Neural cell (in vitro differentiated cells): ENCODE data around the gene RHBDF2. TPM values are rescaled to one million over a fixed set of nuclear protein-coding genes. Genes with fewer than 3 reads are reported as not detected.

Source experiments
- H2AFZ ChIP-seq: fragments of 200-600, 300-800 bp; sonication (generic), shearing (Covaris generic); 2 replicates; pipeline ENCODE4 v1.6.0; 2014; ENCODE audit warnings: low read depth, mild to moderate bottlenecking, antibody characterized with exemption, low read length, moderate library complexity
- H3F3A ChIP-seq: fragments of 200-600 bp; shearing (Covaris generic); 2 replicates; pipeline ENCODE4 v1.6.1; 2016; ENCODE audit warnings: mild to moderate bottlenecking, moderate library complexity, mixed read lengths, antibody characterized with exemption, low read length; ENCODE audit not compliant: insufficient read depth, poor library complexity, severe bottlenecking
- H3K27ac ChIP-seq: fragments of 200-600, 300-800 bp; sonication (generic), shearing (Covaris generic); 2 replicates; pipeline ENCODE4 v1.5.1; 2014; ENCODE audit warnings: mild to moderate bottlenecking, low read length, moderate library complexity
- H3K27me3 ChIP-seq: fragments of 300-800, 200-600 bp; sonication (generic), shearing (Covaris generic); 2 replicates; pipeline ENCODE4 v1.6.0; 2014; ENCODE audit warnings: mild to moderate bottlenecking, low read depth, low read length, moderate library complexity; ENCODE audit not compliant: insufficient read depth
- H3K36me3 ChIP-seq: fragments of 300-800, 200-600 bp; sonication (generic), shearing (Covaris generic); 2 replicates; pipeline ENCODE4 v1.5.1; 2014; ENCODE audit warnings: mild to moderate bottlenecking, antibody characterized with exemption, low read length, moderate library complexity; ENCODE audit not compliant: insufficient read depth
- H3K4me2 ChIP-seq: fragments of 300-800, 200-600 bp; sonication (generic), shearing (Covaris generic); 2 replicates; pipeline ENCODE4 v1.6.0; 2014; ENCODE audit warnings: mild to moderate bottlenecking, low read length
- H3K4me3 ChIP-seq: fragments of 300-800, 200-600 bp; sonication (generic), shearing (Covaris generic); 2 replicates; pipeline ENCODE4 v1.5.1; 2014; ENCODE audit warnings: mild to moderate bottlenecking, low read length, moderate library complexity
- H3K79me2 ChIP-seq: fragments of 200-600 bp; shearing (Covaris generic); replicated peaks from 2 replicates; pipeline ENCODE4 v1.6.0; 2014; ENCODE audit warnings: mild to moderate bottlenecking, low read length, moderate library complexity; ENCODE audit not compliant: insufficient read depth
- H3K9ac ChIP-seq: fragments of 300-800, 200-600 bp; sonication (generic), shearing (Covaris generic); 2 replicates; pipeline ENCODE4 v1.6.1; 2016; ENCODE audit warnings: mild to moderate bottlenecking, low read length, mixed read lengths
- H3K9me2 ChIP-seq: fragments of 200-600 bp; shearing (Covaris generic); 2 replicates; pipeline ENCODE4 v1.6.1; 2016; ENCODE audit warnings: mild to moderate bottlenecking, low read length, mixed read lengths; ENCODE audit not compliant: insufficient read depth
- H3K9me3 ChIP-seq: fragments of 200-600, 300-800 bp; sonication (generic), shearing (Covaris generic); 2 replicates; pipeline ENCODE4 v1.6.1; 2016; ENCODE audit warnings: mild to moderate bottlenecking, mixed run types, low read length, moderate library complexity, mixed read lengths
- H4K20me1 ChIP-seq: fragments of 200-600 bp; shearing (Covaris generic); 2 replicates; pipeline ENCODE4 v1.6.1; 2016; ENCODE audit warnings: mild to moderate bottlenecking, mixed run types; ENCODE audit not compliant: insufficient read depth
- CTCF ChIP-seq: fragments of 450-650 bp; IDR thresholded peaks from 2 replicates; pipeline ENCODE4 v1.5.1; 2014; ENCODE audit warnings: antibody characterized with exemption, mild to moderate bottlenecking, moderate library complexity; ENCODE audit not compliant: poor library complexity, severe bottlenecking
- EP300 ChIP-seq: fragments of 450-650 bp; conservative IDR thresholded peaks from 2 replicates; pipeline ENCODE4 v1.6.1; 2014; ENCODE audit warnings: antibody characterized with exemption, mild to moderate bottlenecking, moderate library complexity; ENCODE audit not compliant: poor library complexity, severe bottlenecking
- EZH2 ChIP-seq: fragments of 200-600, 300-800 bp; shearing (Covaris generic), sonication (generic); IDR thresholded peaks from 2 replicates; pipeline ENCODE4 v1.6.1; 2014; ENCODE audit warnings: antibody characterized with exemption, low read length, borderline replicate concordance, mild to moderate bottlenecking; ENCODE audit not compliant: insufficient read depth, poor library complexity, severe bottlenecking
- MXI1 ChIP-seq: fragments of 450-650 bp; conservative IDR thresholded peaks from 2 replicates; pipeline ENCODE4 v1.6.1; 2014; ENCODE audit warnings: antibody characterized with exemption, mild to moderate bottlenecking; ENCODE audit not compliant: poor library complexity, severe bottlenecking
- POLR2AphosphoS5 ChIP-seq: IDR thresholded peaks from 2 replicates; pipeline ENCODE4 v1.6.1; 2012
- REST ChIP-seq: IDR thresholded peaks from 2 replicates; pipeline ENCODE4 v1.6.1; 2012; ENCODE audit warnings: borderline replicate concordance
- SMC3 ChIP-seq: fragments of 450-650 bp; conservative IDR thresholded peaks from 2 replicates; pipeline ENCODE4 v1.6.1; 2014; ENCODE audit warnings: antibody characterized with exemption, mild to moderate bottlenecking, moderate library complexity; ENCODE audit not compliant: poor library complexity
- TAF1 ChIP-seq: IDR thresholded peaks from 2 replicates; pipeline ENCODE4 v1.6.1; 2012; ENCODE audit warnings: low read depth
- polyA plus RNA-seq: library from polyadenylated mRNA; depleted of rRNA; stranded (reverse); fragments of >200 nt; gene quantifications from 2 replicates; pipeline ENCODE4 v1.2.3, GENCODE V29; 2014

The RHBDF2 gene
- polyA plus RNA-seq, 1 donor from 2014 or later: not detected

GRCh38 chr17:76537578-76538280 is 36.5 kb upstream of the RHBDF2 start, which contains the start of gene CYGB:
Gene CYGB, minus strand, starts transcription at chr17:76537709. Its CDS starts 167 bp downstream, at chr17:76537542.
- no peaks in the 10 kb centered on the region for H3K79me2 ChIP-seq
- H3F3A ChIP-seq: no peaks in the 10 kb centered on the region
- peak within 1 kb of the TSS; percentile 67 for H3K9ac ChIP-seq
- H3K9me2 ChIP-seq: no peaks in the 10 kb centered on the region
- H3K4me3 ChIP-seq: peak within 1 kb of the TSS; percentile 62
- no peak within 1 kb of the TSS for H3K27ac ChIP-seq
- H3K9me3 ChIP-seq: no peaks in the 10 kb centered on the region
- H3K27me3 ChIP-seq: peaks cover 34% of the 10 kb centered on the region
- no peaks in the 10 kb centered on the region for H4K20me1 ChIP-seq
- no peak within 1 kb of the TSS for H2AFZ ChIP-seq
- no peak for TF ChIP-seq CTCF
- no peak for TF ChIP-seq TAF1
- no peak for TF ChIP-seq SMC3
- no peak for TF ChIP-seq REST
- no peak for TF ChIP-seq MXI1
- no peak for TF ChIP-seq EZH2
- TF ChIP-seq EP300: no peak
- no peaks in the 10 kb centered on the region for H3K36me3 ChIP-seq
- no peak within 1 kb of the TSS for H3K4me2 ChIP-seq

DNA sequence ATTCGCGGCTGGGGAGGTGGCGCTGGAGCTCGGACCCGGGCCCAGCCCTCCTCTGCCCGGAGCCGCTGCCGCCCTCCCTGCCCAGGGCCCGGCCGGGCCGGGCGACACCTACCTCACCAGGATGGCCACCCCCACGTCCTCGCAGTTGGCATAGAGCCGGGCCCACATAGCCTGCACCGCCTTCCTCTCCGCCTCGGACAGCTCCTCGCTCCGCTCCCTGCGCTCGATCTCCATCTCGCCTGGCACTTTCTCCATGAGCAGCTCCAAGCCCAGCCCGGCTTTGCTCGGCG is 36.0 kb upstream of the RHBDF2 start:
- Histone ChIP-seq H3K79me2 (no peaks in the 10 kb centered on the region), H3K4me2 (no peak overlapping the region), H3K27ac (no peak overlapping the region), H3K4me3 (peak overlapping the region; percentile 62), H3K9me2 (no peaks in the 10 kb centered on the region), H3F3A (no peaks in the 10 kb centered on the region), H4K20me1 (no peaks in the 10 kb centered on the region), H3K9me3 (no peaks in the 10 kb centered on the region), H2AFZ (no peak overlapping the region), H3K27me3 (peaks cover 34% of the 10 kb centered on the region), H3K36me3 (no peaks in the 10 kb centered on the region), H3K9ac (peak overlapping the region; percentile 67)
- TF ChIP-seq EP300 (no peak), SMC3 (no peak), REST (no peak), MXI1 (no peak), EZH2 (no peak), TAF1 (no peak), POLR2AphosphoS5 (no peak)
